Measurements from ENCODE around the gene JAKMIP1. TPM values are rescaled to one million over a fixed set of nuclear protein-coding genes. Genes with fewer than 3 reads are reported as not detected.
A peak's percentile ranks its signal among the peaks of the same experiment; 100 is the strongest.

JAKMIP1 gene
- total and polyA plus RNA-seq, 3 experiments from 2014 or later = 12.7 to 26.1 (median 14.2) TPM

DNA sequence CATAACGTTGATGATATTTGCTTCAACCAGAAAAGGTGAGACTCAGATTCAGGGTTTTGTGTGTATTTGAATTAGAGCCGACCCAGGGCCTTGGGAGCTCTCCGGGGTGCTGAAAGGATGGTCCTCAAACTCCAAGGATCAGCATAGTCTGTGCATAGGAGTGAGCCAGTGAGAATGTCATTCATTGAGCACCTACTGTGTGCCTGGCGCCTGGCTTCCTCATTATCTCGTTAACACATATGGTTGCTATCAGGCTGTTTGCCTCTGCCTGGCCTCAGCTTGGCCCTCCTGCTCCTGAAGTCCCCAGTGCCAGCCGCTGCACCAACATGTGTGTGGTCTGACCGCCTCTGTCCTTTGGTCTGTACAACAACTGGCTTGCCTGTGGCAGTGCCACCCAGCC is 25.1 kb upstream of the JAKMIP1 start:
- H3K4me1 ChIP-seq (ENCODE audit: insufficient read depth, low read length) = no peaks in the 10 kb centered on the region
- peaks cover 0 to 6% (median 0%) of the 10 kb centered on the region in 5 donors for H3K9me3 Mint-ChIP-seq
- H3K4me3 ChIP-seq (ENCODE audit: low read length) = no peak overlapping the region
- no peak overlapping the region for H3K4me3 Mint-ChIP-seq
- no peaks in the 10 kb centered on the region for H3K36me3 ChIP-seq (ENCODE audit: insufficient read depth, low read length)
- H3K27ac ChIP-seq (ENCODE audit: low read depth, low read length) = no peak overlapping the region
- peaks cover 0 to 5% (median 4%) of the 10 kb centered on the region in 3 donors for H3K4me1 Mint-ChIP-seq
- DNase-seq = no peak
- H3K27me3 Mint-ChIP-seq = peaks cover 22 to 48% of the 10 kb centered on the region in 2 donors
- ChIA-PET CTCF (interaction anchor here (2.0 to 2.9 kb wide), 2 partner anchors 25 to 91 kb away, joined by 5 to 8 read pairs; no protein-coding TSS in a partner anchor), POLR2A (no interaction called here)
- no peak overlapping the region for H3K27ac Mint-ChIP-seq
- peaks cover under 1% of the 10 kb centered on the region for H3K27me3 ChIP-seq (ENCODE audit: insufficient read depth, low read length, poor library complexity, severe bottlenecking)
- no peaks in the 10 kb centered on the region for H3K36me3 Mint-ChIP-seq
- no peaks in the 10 kb centered on the region for H3K9me3 ChIP-seq (ENCODE audit: low read length)

DNA sequence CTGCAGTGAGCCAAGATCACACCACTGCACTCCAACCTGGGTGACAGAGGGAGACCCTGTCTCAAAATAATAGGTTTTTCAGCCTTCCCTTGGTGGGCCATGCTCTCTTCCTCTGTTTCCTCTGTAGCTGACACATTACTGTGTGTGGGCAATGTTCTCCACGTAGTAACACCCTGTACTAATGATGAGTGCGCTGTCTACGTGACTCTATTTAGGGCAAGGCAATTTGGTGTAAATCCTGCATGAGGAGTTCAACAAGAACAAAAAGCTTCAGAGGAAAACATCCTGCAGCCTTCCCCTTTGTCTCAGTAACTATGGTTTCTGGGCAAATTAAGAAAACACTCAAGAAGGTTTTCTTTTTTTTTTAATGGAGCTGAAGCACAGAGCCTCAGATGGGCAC is 24.4 kb upstream of the JAKMIP1 start:
- peaks cover 26 to 51% of the 10 kb centered on the region in 2 donors for H3K27me3 Mint-ChIP-seq

GRCh38 chr4:6222761-6223292 is 22.5 kb upstream of the JAKMIP1 start:
- CTCF ChIA-PET = no interaction called here
- no peak overlapping the region for H3K27ac Mint-ChIP-seq
- Histone ChIP-seq H3K27me3 (ENCODE audit: insufficient read depth, low read length, poor library complexity, severe bottlenecking) (peaks cover 5% of the 10 kb centered on the region), H3K27ac (ENCODE audit: low read depth, low read length) (no peak overlapping the region), H3K36me3 (ENCODE audit: insufficient read depth, low read length) (no peaks in the 10 kb centered on the region), H3K4me1 (ENCODE audit: insufficient read depth, low read length) (no peaks in the 10 kb centered on the region), H3K4me3 (ENCODE audit: low read length) (no peak overlapping the region), H3K9me3 (ENCODE audit: low read length) (no peaks in the 10 kb centered on the region)
- H3K36me3 Mint-ChIP-seq = no peaks in the 10 kb centered on the region
- H3K9me3 Mint-ChIP-seq = peaks cover 0 to 6% (median 0%) of the 10 kb centered on the region in 5 donors
- POLR2A ChIA-PET = no interaction called here
- H3K27me3 Mint-ChIP-seq = peaks cover 26 to 52% of the 10 kb centered on the region in 2 donors
- no peak for DNase-seq
- H3K4me1 Mint-ChIP-seq = peaks cover 0 to 5% (median 4%) of the 10 kb centered on the region in 3 donors
- peak overlapping the region in 3 of 7 donors; percentile 13 to 67 (median 28) for H3K4me3 Mint-ChIP-seq

More for the DNA sequence above, 24.4 kb upstream of the JAKMIP1 start:
- ChIA-PET POLR2A (no interaction called here), CTCF (interaction anchor here (2.0 kb wide), 1 partner anchor 90 kb away, joined by 5 read pairs; no protein-coding TSS in a partner anchor)
- H3K9me3 Mint-ChIP-seq = peaks cover 0 to 6% (median 0%) of the 10 kb centered on the region in 5 donors
- no peaks in the 10 kb centered on the region for H3K36me3 Mint-ChIP-seq
- DNase-seq = no peak
- Histone ChIP-seq H3K27me3 (ENCODE audit: insufficient read depth, low read length, poor library complexity, severe bottlenecking) (peaks cover 5% of the 10 kb centered on the region), H3K4me1 (ENCODE audit: insufficient read depth, low read length) (no peaks in the 10 kb centered on the region), H3K27ac (ENCODE audit: low read depth, low read length) (no peak overlapping the region), H3K9me3 (ENCODE audit: low read length) (no peaks in the 10 kb centered on the region), H3K36me3 (ENCODE audit: insufficient read depth, low read length) (no peaks in the 10 kb centered on the region), H3K4me3 (ENCODE audit: low read length) (no peak overlapping the region)
- H3K4me1 Mint-ChIP-seq = peaks cover 0 to 5% (median 4%) of the 10 kb centered on the region in 3 donors
- no peak overlapping the region for H3K4me3 Mint-ChIP-seq
- H3K27ac Mint-ChIP-seq = no peak overlapping the region

DNA sequence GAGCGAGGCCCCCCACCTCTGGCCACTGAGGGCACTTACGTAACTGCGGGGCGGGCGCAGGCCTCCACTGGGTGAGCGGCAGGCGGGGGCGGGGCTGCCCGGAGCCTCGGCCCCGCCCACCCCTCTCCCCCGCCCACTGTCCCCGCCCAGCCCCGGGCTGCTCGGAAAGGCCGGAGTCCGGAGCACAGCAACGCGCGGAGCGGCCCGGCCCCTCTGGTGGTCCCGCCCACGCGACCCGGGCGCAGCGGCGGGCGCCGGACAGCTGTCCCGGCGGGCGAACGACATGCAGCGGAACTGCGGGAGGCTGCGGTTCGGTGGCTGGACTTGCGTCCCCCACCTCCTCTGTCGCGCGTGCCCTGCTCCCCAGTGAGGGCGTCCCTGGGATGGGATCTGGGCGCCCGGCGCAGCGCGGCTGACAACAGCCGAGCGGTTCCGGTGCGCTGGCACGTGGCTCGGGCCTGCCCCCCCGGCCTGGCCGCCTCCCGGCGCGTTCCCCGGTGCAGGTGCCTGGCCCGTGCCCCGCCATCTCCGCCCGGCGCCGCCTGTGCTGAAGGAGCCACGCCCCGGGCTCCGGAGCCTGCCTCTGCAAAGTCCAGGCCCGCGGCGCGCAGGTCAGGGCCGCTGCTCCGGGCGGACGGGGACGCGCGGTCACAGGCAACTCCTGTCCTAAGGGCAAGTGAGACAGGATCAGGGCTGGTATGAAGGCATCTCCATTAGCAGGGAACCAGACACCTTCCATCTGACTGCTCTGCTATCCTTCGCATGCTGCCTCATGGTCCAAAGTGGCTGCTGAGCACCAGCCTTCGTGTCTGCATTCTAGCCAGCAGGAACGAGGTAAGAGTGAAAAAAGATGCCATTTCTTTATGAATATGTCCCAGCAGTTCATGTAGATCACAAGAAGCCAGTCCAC is 21.8 kb upstream of the JAKMIP1 start:
- H3K9me3 Mint-ChIP-seq = peaks cover 0 to 6% (median 0%) of the 10 kb centered on the region in 5 donors
- Histone ChIP-seq H3K36me3 (ENCODE audit: insufficient read depth, low read length) (no peaks in the 10 kb centered on the region), H3K27me3 (ENCODE audit: insufficient read depth, low read length, poor library complexity, severe bottlenecking) (peaks cover 5% of the 10 kb centered on the region), H3K9me3 (ENCODE audit: low read length) (no peaks in the 10 kb centered on the region), H3K27ac (ENCODE audit: low read depth, low read length) (no peak overlapping the region), H3K4me3 (ENCODE audit: low read length) (no peak overlapping the region), H3K4me1 (ENCODE audit: insufficient read depth, low read length) (no peaks in the 10 kb centered on the region)
- no peak overlapping the region for H3K27ac Mint-ChIP-seq
- H3K27me3 Mint-ChIP-seq = peaks cover 27 to 54% of the 10 kb centered on the region in 2 donors
- ChIA-PET POLR2A (no interaction called here), CTCF (no interaction called here)
- peaks cover 0 to 5% (median 4%) of the 10 kb centered on the region in 3 donors for H3K4me1 Mint-ChIP-seq
- no peaks in the 10 kb centered on the region for H3K36me3 Mint-ChIP-seq
- peak overlapping the region in 6 of 7 donors; percentile 39 to 76 (median 64) for H3K4me3 Mint-ChIP-seq
- DNase-seq = peak in 4 of 5 donors; percentile 13 to 57 (median 40)

GRCh38 chr4:6221301-6221850 is 21.0 kb upstream of the JAKMIP1 start:
- peak overlapping the region in 1 of 8 donors; percentile 80 for H3K27ac Mint-ChIP-seq
- peaks cover 27 to 53% of the 10 kb centered on the region in 2 donors for H3K27me3 Mint-ChIP-seq
- POLR2A ChIA-PET = no interaction called here
- peaks cover 0 to 5% (median 4%) of the 10 kb centered on the region in 3 donors for H3K4me1 Mint-ChIP-seq
- Histone ChIP-seq H3K27ac (ENCODE audit: low read depth, low read length) (no peak overlapping the region), H3K4me3 (ENCODE audit: low read length) (no peak overlapping the region), H3K36me3 (ENCODE audit: insufficient read depth, low read length) (no peaks in the 10 kb centered on the region), H3K9me3 (ENCODE audit: low read length) (no peaks in the 10 kb centered on the region), H3K27me3 (ENCODE audit: insufficient read depth, low read length, poor library complexity, severe bottlenecking) (peaks cover 5% of the 10 kb centered on the region), H3K4me1 (ENCODE audit: insufficient read depth, low read length) (no peaks in the 10 kb centered on the region)
- H3K9me3 Mint-ChIP-seq = peaks cover 0 to 6% (median 0%) of the 10 kb centered on the region in 5 donors
- no peak for DNase-seq
- CTCF ChIA-PET = no interaction called here
- H3K4me3 Mint-ChIP-seq = peak overlapping the region in 6 of 7 donors; percentile 39 to 76 (median 64)
- no peaks in the 10 kb centered on the region for H3K36me3 Mint-ChIP-seq

DNA sequence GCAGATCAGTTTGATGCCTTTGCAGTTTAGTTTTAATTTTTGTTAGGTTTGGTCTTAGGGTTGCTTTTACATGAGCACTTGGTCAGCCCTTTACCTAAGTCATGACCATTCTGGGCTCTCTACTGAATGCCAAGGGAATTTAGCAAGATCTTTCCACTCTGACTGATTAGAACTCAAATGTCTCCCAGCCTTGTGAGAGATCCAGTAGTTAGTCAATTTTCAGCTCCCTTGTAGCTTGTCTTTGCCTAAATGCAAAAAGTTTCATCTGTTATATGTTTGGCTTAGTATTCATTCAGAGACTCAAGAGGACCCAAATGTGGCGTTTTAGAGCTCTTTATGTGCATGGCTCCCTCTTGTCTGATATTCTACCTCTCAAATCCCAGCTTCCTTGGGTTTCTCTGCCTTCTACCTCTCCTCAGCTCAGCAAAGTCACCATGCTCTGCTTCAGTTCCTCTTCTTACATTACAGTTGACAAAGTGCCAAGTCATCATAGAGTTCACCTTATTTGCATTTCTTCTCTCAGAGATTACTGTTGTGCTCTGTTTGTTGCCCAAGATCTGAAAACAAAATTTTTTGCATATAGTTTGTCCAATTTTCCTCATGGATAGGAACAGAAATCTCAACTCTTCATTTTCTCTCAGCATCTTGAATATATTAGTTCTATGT is 17.5 kb upstream of the JAKMIP1 start:
- no peak overlapping the region for H3K27ac ChIP-seq (ENCODE audit: low read depth, low read length)
- no peak for DNase-seq
- H3K4me1 ChIP-seq (ENCODE audit: insufficient read depth, low read length) = no peaks in the 10 kb centered on the region
- H3K27me3 ChIP-seq (ENCODE audit: insufficient read depth, low read length, poor library complexity, severe bottlenecking) = peaks cover 5% of the 10 kb centered on the region
- Mint-ChIP-seq H3K36me3 (no peaks in the 10 kb centered on the region), H3K9me3 (peaks cover 0 to 4% (median 2%) of the 10 kb centered on the region in 5 donors), H3K27me3 (peaks cover 21 to 37% of the 10 kb centered on the region in 2 donors), H3K4me1 (peaks cover 0 to 5% (median 2%) of the 10 kb centered on the region in 3 donors), H3K4me3 (no peak overlapping the region), H3K27ac (no peak overlapping the region)
- no peaks in the 10 kb centered on the region for H3K36me3 ChIP-seq (ENCODE audit: insufficient read depth, low read length)
- POLR2A ChIA-PET = no interaction called here
- CTCF ChIA-PET = no interaction called here
- H3K4me3 ChIP-seq (ENCODE audit: low read length) = no peak overlapping the region
- no peaks in the 10 kb centered on the region for H3K9me3 ChIP-seq (ENCODE audit: low read length)

DNA sequence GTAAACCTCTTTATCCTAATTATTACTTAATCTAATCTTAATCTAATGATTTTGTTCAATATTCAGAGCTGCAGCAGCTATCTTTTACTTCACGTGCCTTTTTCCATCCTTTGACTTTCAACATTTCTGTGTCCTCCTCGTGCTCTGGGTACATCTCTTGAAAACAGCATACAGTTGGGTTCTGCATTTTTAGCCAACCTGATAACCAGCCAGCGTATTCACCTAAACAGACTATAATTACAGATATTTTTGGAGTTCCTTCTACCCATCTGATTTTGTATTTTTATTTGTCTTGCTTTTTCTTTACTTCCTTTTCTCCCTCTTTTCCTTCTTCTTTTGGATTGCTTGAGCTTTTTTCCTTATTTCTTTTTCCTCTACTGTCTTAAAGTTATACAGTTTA is 16.2 kb upstream of the JAKMIP1 start:
- Mint-ChIP-seq H3K27me3 (peaks cover 16 to 31% of the 10 kb centered on the region in 2 donors), H3K36me3 (no peaks in the 10 kb centered on the region), H3K27ac (no peak overlapping the region), H3K9me3 (peaks cover 0 to 4% (median 2%) of the 10 kb centered on the region in 5 donors), H3K4me3 (no peak overlapping the region), H3K4me1 (peaks cover 0 to 5% (median 2%) of the 10 kb centered on the region in 3 donors)
- Histone ChIP-seq H3K27me3 (ENCODE audit: insufficient read depth, low read length, poor library complexity, severe bottlenecking) (peaks cover 5% of the 10 kb centered on the region), H3K36me3 (ENCODE audit: insufficient read depth, low read length) (no peaks in the 10 kb centered on the region), H3K4me3 (ENCODE audit: low read length) (no peak overlapping the region), H3K27ac (ENCODE audit: low read depth, low read length) (no peak overlapping the region), H3K4me1 (ENCODE audit: insufficient read depth, low read length) (no peaks in the 10 kb centered on the region), H3K9me3 (ENCODE audit: low read length) (no peaks in the 10 kb centered on the region)
- no peak for DNase-seq
- ChIA-PET CTCF (no interaction called here), POLR2A (no interaction called here)
